GM12872 (cell line): ENCODE measurements around the gene DDX3X.

Experiments
- TF ChIP-seq, protein P1 (sequence below): IDR thresholded peaks from 3 replicates; pipeline ENCODE4 v1.5.1; 2011; ENCODE audit warnings: low read depth, mild to moderate bottlenecking, low read length, moderate library complexity; ENCODE audit not compliant: insufficient read depth

The DDX3X gene

DNA sequence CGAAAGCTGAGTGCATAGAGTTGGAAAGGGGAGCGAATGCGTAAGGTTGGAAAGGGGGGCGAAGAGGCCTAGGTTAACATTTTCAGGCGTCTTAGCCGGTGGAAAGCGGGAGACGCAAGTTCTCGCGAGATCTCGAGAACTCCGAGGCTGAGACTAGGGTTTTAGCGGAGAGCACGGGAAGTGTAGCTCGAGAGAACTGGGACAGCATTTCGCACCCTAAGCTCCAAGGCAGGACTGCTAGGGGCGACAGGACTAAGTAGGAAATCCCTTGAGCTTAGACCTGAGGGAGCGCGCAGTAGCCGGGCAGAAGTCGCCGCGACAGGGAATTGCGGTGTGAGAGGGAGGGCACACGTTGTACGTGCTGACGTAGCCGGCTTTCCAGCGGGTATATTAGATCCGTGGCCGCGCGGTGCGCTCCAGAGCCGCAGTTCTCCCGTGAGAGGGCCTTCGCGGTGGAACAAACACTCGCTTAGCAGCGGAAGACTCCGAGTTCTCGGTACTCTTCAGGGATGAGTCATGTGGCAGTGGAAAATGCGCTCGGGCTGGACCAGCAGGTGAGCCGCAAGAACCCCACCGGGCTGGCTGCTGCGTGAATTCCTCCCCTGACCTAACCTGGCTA, at the start of gene DDX3X:
TSS of gene DDX3X (plus strand) at position 419 of the 619 bp plus-strand sequence. CDS start at position 510, 91 bp downstream.
- TF ChIP-seq, protein P1, sequence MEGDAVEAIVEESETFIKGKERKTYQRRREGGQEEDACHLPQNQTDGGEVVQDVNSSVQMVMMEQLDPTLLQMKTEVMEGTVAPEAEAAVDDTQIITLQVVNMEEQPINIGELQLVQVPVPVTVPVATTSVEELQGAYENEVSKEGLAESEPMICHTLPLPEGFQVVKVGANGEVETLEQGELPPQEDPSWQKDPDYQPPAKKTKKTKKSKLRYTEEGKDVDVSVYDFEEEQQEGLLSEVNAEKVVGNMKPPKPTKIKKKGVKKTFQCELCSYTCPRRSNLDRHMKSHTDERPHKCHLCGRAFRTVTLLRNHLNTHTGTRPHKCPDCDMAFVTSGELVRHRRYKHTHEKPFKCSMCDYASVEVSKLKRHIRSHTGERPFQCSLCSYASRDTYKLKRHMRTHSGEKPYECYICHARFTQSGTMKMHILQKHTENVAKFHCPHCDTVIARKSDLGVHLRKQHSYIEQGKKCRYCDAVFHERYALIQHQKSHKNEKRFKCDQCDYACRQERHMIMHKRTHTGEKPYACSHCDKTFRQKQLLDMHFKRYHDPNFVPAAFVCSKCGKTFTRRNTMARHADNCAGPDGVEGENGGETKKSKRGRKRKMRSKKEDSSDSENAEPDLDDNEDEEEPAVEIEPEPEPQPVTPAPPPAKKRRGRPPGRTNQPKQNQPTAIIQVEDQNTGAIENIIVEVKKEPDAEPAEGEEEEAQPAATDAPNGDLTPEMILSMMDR, result peak; percentile 27; the same call in 1 of the 3 replicates

DNA sequence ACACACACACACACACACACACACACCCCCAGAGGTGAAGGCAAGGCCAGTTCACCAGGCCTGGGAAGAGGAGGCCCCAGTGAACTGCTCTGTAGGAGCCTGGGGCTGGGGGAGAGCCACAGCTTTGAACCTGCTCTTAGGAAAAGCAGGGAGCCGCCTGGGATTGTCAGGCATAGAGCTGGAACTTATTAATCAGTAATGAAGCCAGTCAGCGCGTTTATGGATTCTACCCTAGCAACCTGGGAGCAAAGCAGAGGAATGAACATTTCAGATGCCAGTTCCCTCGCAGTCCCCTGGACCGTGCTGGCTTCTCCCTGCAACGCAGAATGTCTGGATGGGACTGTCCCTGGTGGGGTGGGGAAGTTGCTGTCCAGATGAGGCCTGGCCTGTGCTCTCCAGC, 45.3 kb upstream of the DDX3X start:
- TF ChIP-seq, protein P1, result no peak

DNA sequence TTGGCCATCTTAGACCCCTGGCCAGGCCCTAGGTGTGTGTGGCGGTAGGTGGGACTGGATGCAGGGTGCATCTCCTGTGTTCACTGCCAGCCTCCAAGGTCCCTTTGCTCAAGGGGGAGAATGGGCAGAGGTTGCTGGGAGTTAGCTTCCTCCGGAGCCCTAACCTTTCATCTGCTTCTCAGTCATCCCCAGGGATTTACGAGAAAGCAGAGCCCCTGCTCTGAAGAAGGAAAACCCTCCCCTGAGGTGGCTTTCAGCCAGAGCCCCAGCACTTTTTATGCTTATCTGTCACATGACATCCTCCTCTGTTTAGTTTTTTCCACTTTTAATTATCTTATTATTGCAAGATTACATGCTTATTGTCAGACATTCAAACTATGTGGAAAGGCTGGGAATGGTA, 44.9 kb upstream of the DDX3X start:
- TF ChIP-seq, protein P1, result no peak

DNA sequence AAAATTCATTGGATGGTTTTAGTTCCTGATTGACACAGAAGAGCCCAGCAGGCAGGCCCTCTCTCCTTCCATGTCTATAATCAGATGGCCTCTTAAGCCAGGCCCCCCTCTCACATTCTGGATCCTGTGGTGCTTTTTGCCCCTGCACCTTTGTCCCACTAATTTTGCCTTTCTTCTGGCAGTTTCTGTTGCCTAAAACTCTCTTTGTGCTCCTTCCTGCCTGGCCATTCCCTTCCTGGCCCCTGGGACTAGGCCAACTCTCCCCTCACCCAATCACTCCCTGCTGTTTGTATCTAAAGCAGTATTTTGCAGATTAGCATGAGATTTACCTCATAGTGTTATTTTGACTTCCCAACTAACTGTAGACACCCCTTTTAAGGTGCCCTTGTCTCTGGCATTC, 42.7 kb upstream of the DDX3X start:
- TF ChIP-seq, protein P1, result no peak

DNA sequence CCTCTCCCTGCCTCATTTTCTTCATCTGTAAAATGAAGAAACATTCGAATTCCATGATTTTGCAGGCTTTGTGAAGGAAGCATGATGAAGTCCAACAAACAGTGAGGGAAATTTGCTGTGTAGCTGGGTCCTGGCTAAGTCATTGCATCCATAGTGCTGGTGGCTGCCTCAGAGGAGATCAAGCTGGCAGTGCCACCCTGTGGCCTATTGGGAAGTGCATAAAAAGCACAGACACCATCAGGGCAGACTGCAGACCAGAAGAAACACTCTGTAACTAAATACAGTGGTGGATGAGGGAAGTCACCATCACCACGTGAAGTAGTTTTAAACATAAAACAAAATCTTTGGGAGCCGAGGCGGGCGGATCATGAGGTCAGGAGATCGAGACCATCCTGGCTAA, 40.7 kb upstream of the DDX3X start:
- TF ChIP-seq, protein P1, result peak; percentile 24; the same call in 1 of the 3 replicates

DNA sequence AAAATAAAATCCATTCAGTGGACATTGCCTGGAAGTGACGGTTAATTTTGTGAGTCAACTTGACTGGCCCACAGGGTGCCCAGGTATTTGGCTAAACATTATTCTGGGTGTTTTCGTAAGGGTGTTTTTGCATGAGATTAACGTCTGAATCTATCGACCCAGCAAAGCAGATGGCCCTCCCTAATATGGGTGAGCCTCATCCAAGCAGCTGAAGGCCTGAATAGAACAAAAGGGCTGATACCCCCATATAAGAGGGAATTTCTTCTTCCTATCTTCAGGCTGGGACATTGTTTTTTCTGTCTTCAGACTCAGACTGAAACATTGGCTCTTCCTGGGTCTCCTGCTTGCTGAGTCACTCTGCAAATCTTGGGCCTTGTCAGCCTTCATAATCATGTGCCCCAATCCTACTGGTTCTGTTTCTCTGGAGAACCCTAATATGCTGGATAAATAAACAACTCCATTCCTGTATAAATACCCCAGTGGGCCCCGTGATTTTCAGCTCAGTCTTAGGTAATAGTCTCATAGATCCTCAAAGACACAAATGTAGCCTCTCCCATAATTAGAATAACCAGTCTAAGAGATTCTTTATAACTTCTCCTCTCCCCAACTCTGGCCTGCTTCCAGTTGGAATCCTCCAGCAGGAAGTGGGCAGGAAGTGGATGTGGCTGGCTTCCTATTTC, 33.1 kb upstream of the DDX3X start:
- TF ChIP-seq, protein P1, result no peak

DNA sequence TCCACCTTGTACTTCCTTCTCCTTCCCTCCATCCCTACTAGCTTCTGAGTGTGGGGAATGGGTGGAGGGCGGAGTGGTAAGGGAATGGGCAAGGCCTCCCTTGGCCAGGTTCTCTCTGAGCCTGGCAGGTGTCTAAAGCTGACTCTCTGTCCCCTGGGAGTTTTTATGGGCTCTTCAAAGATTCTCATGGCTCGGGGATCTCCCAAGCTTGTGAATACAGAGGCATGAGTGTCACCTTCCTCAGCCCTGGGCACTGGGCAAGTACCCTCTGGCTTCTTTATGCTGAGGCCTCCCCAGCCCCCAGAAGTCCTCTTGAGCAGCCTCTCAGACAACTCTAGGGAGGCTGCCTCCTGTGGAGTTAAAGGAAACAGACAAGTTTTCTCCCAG, 32.5 kb upstream of the DDX3X start:
- TF ChIP-seq, protein P1, result no peak
